K562 treated with DMSO at 1 percent for 4 hours (cell line): ENCODE data around the gene ZRANB2. TPM values are rescaled to one million over a fixed set of nuclear protein-coding genes. Genes with fewer than 3 reads are reported as not detected.

Experiments used
- total RNA-seq: library from RNA; unstranded; fragments of 300-600 nt; gene quantifications from 2 replicates; pipeline ENCODE4 v1.2.3, GENCODE V29; 2022; ENCODE audit not compliant: insufficient read depth

Gene ZRANB2
- total RNA-seq: 55.5 and 67.1 TPM in 2 replicates

GRCh38 chr1:71080739-71081696 lies at the start of gene ZRANB2:
TSS of gene ZRANB2 (minus strand) at chr1:71081035. CDS start at chr1:71080995, 40 bp downstream.

GRCh38 chr1:71047635-71048607 lies 32.9 kb downstream of the ZRANB2 start, which contains the start of gene PTGER3:
TSS of gene PTGER3 (minus strand) at chr1:71047816. CDS start at chr1:71047577, 239 bp downstream.

Other genes starting within 250 kb of the ZRANB2 start
- 24.0 and 33.2 TPM in 2 replicates for gene PTGER3, start 33.2 kb downstream of the ZRANB2 start, total RNA-seq